GM06990 (cell line): Measurements from ENCODE around the gene DNMT3A.

Experiments used
- DNase-seq: peaks from one replicate; pipeline ENCODE4 v3.0.0-alpha.2; 2011; ENCODE audit not compliant: insufficient read length; ENCODE audit errors: extremely low read depth
- H3K27me3 ChIP-seq: replicated peaks from 2 replicates; pipeline ENCODE4 v1.6.0; 2011; ENCODE audit warnings: low read length; ENCODE audit not compliant: control insufficient read depth, insufficient read depth
- H3K36me3 ChIP-seq: 2 replicates; pipeline ENCODE4 v1.5.1; 2011; ENCODE audit warnings: low read length; ENCODE audit not compliant: control insufficient read depth, insufficient read depth
- H3K4me3 ChIP-seq: replicated peaks from 2 replicates; pipeline ENCODE4 v1.5.1; 2011; ENCODE audit warnings: low read depth, mild to moderate bottlenecking, control low read depth, low read length
- CTCF ChIP-seq: IDR thresholded peaks from 2 replicates; pipeline ENCODE4 v1.5.1; 2011; ENCODE audit warnings: low read length, control low read depth, mild to moderate bottlenecking, inconsistent platforms; ENCODE audit not compliant: insufficient read depth, poor library complexity, severe bottlenecking

Gene DNMT3A

GRCh38 chr2:25197336-25198208 is 144.2 kb downstream of the DNMT3A start:
- H3K36me3 ChIP-seq = no peaks in the 10 kb centered on the region
- H3K4me3 ChIP-seq = no peak overlapping the region
- DNase-seq = no peak

GRCh38 chr2:25194576-25195122 is 147.1 kb downstream of the DNMT3A start:
- DNase-seq = no peak
- no peak for TF ChIP-seq CTCF
- no peak overlapping the region for H3K4me3 ChIP-seq
- H3K36me3 ChIP-seq = no peaks in the 10 kb centered on the region
- no peaks in the 10 kb centered on the region for H3K27me3 ChIP-seq

More at GRCh38 chr2:25197336-25198208, 144.2 kb downstream of the DNMT3A start:
- no peaks in the 10 kb centered on the region for H3K27me3 ChIP-seq
- no peak for TF ChIP-seq CTCF

GRCh38 chr2:25190536-25190935 is 151.2 kb downstream of the DNMT3A start:
- no peaks in the 10 kb centered on the region for H3K27me3 ChIP-seq
- no peaks in the 10 kb centered on the region for H3K36me3 ChIP-seq
- no peak for TF ChIP-seq CTCF
- DNase-seq = no peak
- H3K4me3 ChIP-seq = no peak overlapping the region

GRCh38 chr2:25188405-25188804 is 153.3 kb downstream of the DNMT3A start:
- Histone ChIP-seq H3K4me3 (no peak overlapping the region), H3K27me3 (no peaks in the 10 kb centered on the region), H3K36me3 (no peaks in the 10 kb centered on the region)
- TF ChIP-seq CTCF = no peak
- DNase-seq = no peak

GRCh38 chr2:25187729-25188350 is 153.9 kb downstream of the DNMT3A start:
- no peak for TF ChIP-seq CTCF
- DNase-seq = no peak
- Histone ChIP-seq H3K36me3 (no peaks in the 10 kb centered on the region), H3K4me3 (no peak overlapping the region), H3K27me3 (no peaks in the 10 kb centered on the region)
